ENCODE results near the gene HAUS8. TPM values are rescaled to one million over a fixed set of nuclear protein-coding genes. Genes with fewer than 3 reads are reported as not detected.

The HAUS8 gene
- polyA plus RNA-seq, 3 donors, result 2.5 to 9.3 (median 4.4) TPM

- no peaks in the 10 kb centered on the region for H3K9me3 ChIP-seq (replicated peaks in 1 of 2; ENCODE audit: control insufficient read depth in 1 of 2, insufficient read depth in 1 of 2, low read length in 2 of 2)
- peaks cover 34 to 49% of the 10 kb centered on the region in 2 donors for H3K4me1 ChIP-seq (ENCODE audit: control insufficient read depth in 1 of 2, insufficient read depth in 2 of 2, low read length in 2 of 2)
- Mint-ChIP-seq H3K27ac (peak overlapping the region in 6 of 7 donors; percentile 31 to 98 (median 81)), H3K4me3 (peak overlapping the region in 1 of 2 donors; percentile 100), H3K9me3 (no peaks in the 10 kb centered on the region), H3K4me1 (peaks cover 60% of the 10 kb centered on the region), H3K36me3 (peaks cover 46 to 68% of the 10 kb centered on the region in 2 donors), H3K27me3 (ENCODE audit: low read depth in 3 of 3) (peaks cover 0 to 3% (median 0%) of the 10 kb centered on the region in 3 donors)
- H3K4me3 ChIP-seq (replicated peaks in 1 of 3; ENCODE audit: low read depth in 2 of 3, low read length in 3 of 3), result peak overlapping the region in 1 of 3 experiments; percentile 28
- H3K27me3 ChIP-seq (ENCODE audit: control insufficient read depth in 2 of 2, insufficient read depth in 2 of 2, low read length in 2 of 2), result no peaks in the 10 kb centered on the region
- peak overlapping the region in 1 of 2 donors; percentile 91 for H3K27ac ChIP-seq (ENCODE audit: low read depth in 1 of 2, low read length in 2 of 2)
- no peak for TF ChIP-seq CTCF (IDR thresholded peaks at IDR 0.05)
- no peak overlapping the region for H2AFZ ChIP-seq (ENCODE audit: insufficient read depth, low read depth, low read length, poor library complexity, severe bottlenecking)
- intact Hi-C loops (cut with micrococcal nuclease), result loop anchor here (5.0 kb wide), 4 partner anchors 32 to 147 kb away; partner anchors contain the start of gene OCEL1 (in 1 of the 2)
- H3K4me2 ChIP-seq (replicated peaks; ENCODE audit: extremely low read depth, low read length, poor library complexity, severe bottlenecking), result peak overlapping the region; percentile 81
- peaks cover 93% of the 10 kb centered on the region for H3K79me2 ChIP-seq (ENCODE audit: insufficient read depth, low read length)
- H3K9ac ChIP-seq (ENCODE audit: insufficient read depth, low read length, poor library complexity, severe bottlenecking), result peak overlapping the region; percentile 36
- H3K36me3 ChIP-seq (replicated peaks in 1 of 2; ENCODE audit: control insufficient read depth in 1 of 2, insufficient read depth in 2 of 2, low read length in 2 of 2), result peaks cover 0 to 35% of the 10 kb centered on the region in 2 donors
- DNase-seq, result peak; percentile 46 to 78 (median 60)
- peaks cover 90% of the 10 kb centered on the region for H4K20me1 ChIP-seq (ENCODE audit: insufficient read depth, low read length)
- WGBS (ENCODE audit: insufficient coverage), result 86% methylated on average over 23 of the region's 28 CpGs
These were observed 4.6 kb upstream of the HAUS8 start for GRCh38 chr19:17079710-17080439.

DNA sequence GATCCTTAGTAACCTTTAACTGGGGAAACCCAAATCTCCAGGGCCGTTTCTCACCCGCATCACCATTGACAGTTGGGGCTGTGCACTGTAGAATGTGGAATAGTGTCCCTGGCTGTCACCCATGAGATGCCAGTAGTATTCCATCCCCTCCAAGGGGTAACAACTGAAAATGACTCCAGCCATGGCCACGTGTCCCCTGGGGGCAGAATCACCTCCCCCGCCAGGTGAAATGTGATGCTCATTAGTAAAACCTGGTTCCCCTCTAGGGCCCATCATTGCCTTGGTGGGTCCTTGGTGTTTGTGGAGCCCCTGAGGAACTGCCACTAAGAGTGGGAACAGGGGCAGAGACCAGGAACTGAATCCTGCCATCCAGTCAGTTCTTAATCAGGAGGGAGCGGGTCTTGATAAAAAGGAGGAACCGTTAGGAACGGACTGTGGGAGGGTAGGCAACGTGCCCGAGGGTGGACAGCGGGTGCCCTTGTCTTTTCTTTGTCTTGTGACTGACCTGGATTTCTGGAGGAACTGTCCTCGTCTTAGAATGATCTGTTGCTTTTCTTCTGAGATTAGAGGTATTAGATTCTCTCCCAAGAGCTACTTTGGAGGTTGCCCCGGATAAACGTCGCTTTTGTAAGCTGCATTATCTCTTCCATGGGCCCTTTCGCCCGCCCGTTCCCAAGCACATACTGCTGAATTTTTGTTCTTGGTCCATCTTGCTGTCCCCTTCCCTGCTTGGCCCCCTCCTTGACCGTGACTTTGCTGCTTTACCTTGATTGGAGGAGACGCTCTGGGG lies 3.9 kb upstream of the HAUS8 start:
- no peak for DNase-seq
- peak overlapping the region; percentile 81 for H3K4me2 ChIP-seq (replicated peaks; ENCODE audit: extremely low read depth, low read length, poor library complexity, severe bottlenecking)
- no peak for TF ChIP-seq CTCF (IDR thresholded peaks at IDR 0.05)
- no peaks in the 10 kb centered on the region for H3K9me3 ChIP-seq (replicated peaks in 1 of 2; ENCODE audit: control insufficient read depth in 1 of 2, insufficient read depth in 1 of 2, low read length in 2 of 2)
- WGBS (ENCODE audit: insufficient coverage), result 86% methylated on average over 15 of the region's 19 CpGs
- Mint-ChIP-seq H3K4me3 (peak overlapping the region in 1 of 2 donors; percentile 100), H3K4me1 (peaks cover 67% of the 10 kb centered on the region), H3K27ac (peak overlapping the region; percentile 61 to 98 (median 83)), H3K36me3 (peaks cover 43 to 65% of the 10 kb centered on the region in 2 donors), H3K9me3 (no peaks in the 10 kb centered on the region), H3K27me3 (ENCODE audit: low read depth in 3 of 3) (peaks cover 0 to 3% (median 0%) of the 10 kb centered on the region in 3 donors)
- peaks cover 82% of the 10 kb centered on the region for H4K20me1 ChIP-seq (ENCODE audit: insufficient read depth, low read length)
- no peak overlapping the region for H2AFZ ChIP-seq (ENCODE audit: insufficient read depth, low read depth, low read length, poor library complexity, severe bottlenecking)
- intact Hi-C loops (cut with micrococcal nuclease), result loop anchor here (5.0 kb wide), 4 partner anchors 33 to 148 kb away; partner anchors contain the start of gene OCEL1 (in 1 of the 2)
- peaks cover 0 to 34% of the 10 kb centered on the region in 2 donors for H3K36me3 ChIP-seq (replicated peaks in 1 of 2; ENCODE audit: control insufficient read depth in 1 of 2, insufficient read depth in 2 of 2, low read length in 2 of 2)
- H3K79me2 ChIP-seq (ENCODE audit: insufficient read depth, low read length), result peaks cover 92% of the 10 kb centered on the region
- peak overlapping the region in 1 of 2 donors; percentile 91 for H3K27ac ChIP-seq (ENCODE audit: low read depth in 1 of 2, low read length in 2 of 2)
- H3K9ac ChIP-seq (ENCODE audit: insufficient read depth, low read length, poor library complexity, severe bottlenecking), result peak overlapping the region; percentile 36
- peaks cover 40 to 56% of the 10 kb centered on the region in 2 donors for H3K4me1 ChIP-seq (ENCODE audit: control insufficient read depth in 1 of 2, insufficient read depth in 2 of 2, low read length in 2 of 2)
- H3K27me3 ChIP-seq (ENCODE audit: control insufficient read depth in 2 of 2, insufficient read depth in 2 of 2, low read length in 2 of 2), result no peaks in the 10 kb centered on the region
- H3K4me3 ChIP-seq (replicated peaks in 1 of 3; ENCODE audit: low read depth in 2 of 3, low read length in 3 of 3), result peak overlapping the region in 1 of 3 experiments; percentile 100
